B cell (primary cell): ENCODE results near the gene OTULINL. TPM values are rescaled to one million over a fixed set of nuclear protein-coding genes. Genes with fewer than 3 reads are reported as not detected.

ENCODE experiments used
- ATAC-seq: fragments of 200-7000 bp; cut with Tn5 transposase; one replicate; pipeline ENCODE4 v1.10.0; 2021; ENCODE audit warnings: low read depth, mild to moderate bottlenecking, moderate number of reproducible peaks, moderate library complexity
- CTCF ChIA-PET: fragments of 350-600 bp; sonication (Branson Sonifier 250); formaldehyde crosslinking; loops from one replicate; lab custom pipeline; 2021; ENCODE audit warnings: antibody characterized with exemption, inconsistent platforms; lab: Charles Lee
- POLR2A ChIA-PET: fragments of 350-600 bp; sonication (Branson Sonifier 250); formaldehyde crosslinking; loops from one replicate; lab custom pipeline; 2021; ENCODE audit warnings: antibody characterized with exemption; lab: Charles Lee
- DNase-seq: peaks from one replicate; pipeline ENCODE4 v3.0.0; 2013
- H2AFZ ChIP-seq: 2 replicates; pipeline ENCODE4 v1.6.1; 2012; ENCODE audit warnings: mild to moderate bottlenecking, low read depth, low read length; ENCODE audit not compliant: insufficient read depth, poor library complexity, severe bottlenecking
- H3K27ac ChIP-seq, 2 donors: 1 replicate in 1 of 2; 2 replicates in 1 of 2; pipeline ENCODE4 v1.5.1; 2012 to 2013; ENCODE audit warnings: low read length in 2 of 2, mild to moderate bottlenecking in 2 of 2, moderate library complexity in 1 of 2
- H3K27me3 ChIP-seq, 4 experiments: fragments of 200-600 bp in 1 of 4; sonication (generic) in 1 of 4; replicated peaks in 1 of 4; 1 replicate in 2 of 4; 2 replicates in 2 of 4; pipeline versions ENCODE4 v1.6.1 to v1.7.0; 2013 to 2016; ENCODE audit warnings: low read length in 3 of 4, mild to moderate bottlenecking in 2 of 4, mixed read lengths in 1 of 4, moderate library complexity in 1 of 4; ENCODE audit not compliant: insufficient read depth in 4 of 4, control insufficient read depth in 3 of 4; ENCODE audit errors: control extremely low read depth in 1 of 4
- H3K36me3 ChIP-seq, 2 experiments: replicated peaks in 1 of 2; 1 replicate in 1 of 2; 2 replicates in 1 of 2; pipeline versions ENCODE4 v1.6.1 to v1.7.1; 2013; ENCODE audit warnings: low read length in 1 of 2; ENCODE audit not compliant: insufficient read depth in 2 of 2, control insufficient read depth in 1 of 2; ENCODE audit errors: control extremely low read depth in 1 of 2, extremely low read depth in 1 of 2
- H3K4me1 ChIP-seq, 2 donors: fragments of 200-600 bp in 1 of 2; sonication (generic) in 1 of 2; 1 replicate in 1 of 2; 2 replicates in 1 of 2; pipeline versions ENCODE4 v1.5.1 to v1.6.1; 2013 to 2017; ENCODE audit warnings: low read length in 2 of 2; ENCODE audit not compliant: control insufficient read depth in 2 of 2, insufficient read depth in 2 of 2
- H3K4me2 ChIP-seq: replicated peaks from 2 replicates; pipeline ENCODE3; 2012; ENCODE audit warnings: mild to moderate bottlenecking, low read depth, low read length; ENCODE audit not compliant: poor library complexity, severe bottlenecking
- H3K4me3 ChIP-seq, 5 experiments: fragments of 200-600 bp in 1 of 5; sonication (generic) in 1 of 5; 1 replicate in 3 of 5; 2 replicates in 2 of 5; pipeline versions ENCODE4 v1.5.1 to v1.7.0; 2011 to 2016; ENCODE audit warnings: low read length in 4 of 5, mild to moderate bottlenecking in 4 of 5, low read depth in 2 of 5, control low read depth in 1 of 5, moderate library complexity in 1 of 5; ENCODE audit not compliant: insufficient read depth in 1 of 5; ENCODE audit errors: control extremely low read depth in 1 of 5, extremely low read depth in 1 of 5
- H3K79me2 ChIP-seq: fragments of 200-600 bp; sonication (generic); one replicate; pipeline ENCODE4 v1.6.0; 2016; ENCODE audit warnings: low read length; ENCODE audit not compliant: control insufficient read depth, insufficient read depth
- H3K9ac ChIP-seq: fragments of 200-600 bp; sonication (generic); 2 replicates; pipeline ENCODE4 v1.6.1; 2017; ENCODE audit warnings: mild to moderate bottlenecking, low read length, moderate library complexity
- H3K9me3 ChIP-seq, 3 donors: one replicate each; pipeline versions ENCODE4 v1.6.1 to v1.7.1; 2013; ENCODE audit warnings: low read length in 2 of 3; ENCODE audit not compliant: control insufficient read depth in 2 of 3, insufficient read depth in 1 of 3; ENCODE audit errors: control extremely low read depth in 1 of 3
- H4K20me1 ChIP-seq: 2 replicates; pipeline ENCODE4 v1.6.0; 2012; ENCODE audit warnings: mild to moderate bottlenecking, low read length; ENCODE audit not compliant: insufficient read depth, control insufficient read depth, poor library complexity, severe bottlenecking
- H3K27ac Mint-ChIP-seq: one replicate; pipeline ENCODE4 v1.8.0; 2021; ENCODE audit warnings: mixed read lengths
- H3K27me3 Mint-ChIP-seq: one replicate; pipeline ENCODE4 v1.8.0; 2021; ENCODE audit warnings: mixed read lengths
- H3K4me1 Mint-ChIP-seq: one replicate; pipeline ENCODE4 v1.8.0; 2021; ENCODE audit warnings: mixed read lengths
- H3K4me3 Mint-ChIP-seq: one replicate; pipeline ENCODE4 v1.8.0; 2021; ENCODE audit warnings: mixed read lengths
- H3K9me3 Mint-ChIP-seq: one replicate; pipeline ENCODE4 v1.8.0; 2022; ENCODE audit warnings: mixed read lengths; ENCODE audit not compliant: insufficient read depth
- EZH2 ChIP-seq: IDR thresholded peaks from 2 replicates; pipeline ENCODE4 v1.6.1; 2012; ENCODE audit warnings: borderline replicate concordance, low read depth, mild to moderate bottlenecking, moderate library complexity, low read length; ENCODE audit not compliant: insufficient read depth, poor library complexity, severe bottlenecking
- WGBS: methylation state at CpG from one replicate; pipeline ENCODE4 v1.1.5; 2013; ENCODE audit warnings: missing lambda C conversion rate; ENCODE audit not compliant: insufficient coverage; 5-methylcytosine and 5-hydroxymethylcytosine counted together
- intact Hi-C: fragments of 100-400 bp; cut with micrococcal nuclease; formaldehyde crosslinking; loops from one replicate; pipeline ENCODE4 v1.10.0; 2022
- polyA plus RNA-seq: library from polyadenylated mRNA; depleted of rRNA; stranded (reverse); fragments of >200 nt; gene quantifications from 2 replicates; pipeline ENCODE4 v1.2.3, GENCODE V29; 2012
- total RNA-seq, 2 donors: library from RNA; stranded (reverse); fragments of 120-200 nt in 1 of 2; gene quantifications; 1 replicate in 1 of 2; 2 replicates in 1 of 2; pipeline versions ENCODE4 v1.2.3 to v1.2.4, GENCODE V29; 2013 to 2022
- TF ChIP-seq, protein P1 (sequence below): fragments of 200-600 bp; IDR thresholded peaks from one replicate; pipeline ENCODE4 v1.8.0; 2022; ENCODE audit warnings: antibody characterized with exemption, mild to moderate bottlenecking

The OTULINL gene
- total and polyA plus RNA-seq, 2 donors (not counting 1 experiment from before 2014, with no cell fraction given): 0.33 to 0.81 TPM

- no peaks in the 10 kb centered on the region for H3K9me3 Mint-ChIP-seq
These were observed 7.5 kb upstream of the OTULINL start for GRCh38 chr5:14574096-14574495.

GRCh38 chr5:14574891-14575508, 6.6 kb upstream of the OTULINL start:
- H3K79me2 ChIP-seq: no peaks in the 10 kb centered on the region
- no peak overlapping the region for H3K27ac ChIP-seq
- H3K9me3 ChIP-seq: peaks cover 0 to 4% (median 0%) of the 10 kb centered on the region in 3 donors
- no peaks in the 10 kb centered on the region for H3K36me3 ChIP-seq
- POLR2A ChIA-PET: no interaction called here
- H2AFZ ChIP-seq: no peak overlapping the region
- no peaks in the 10 kb centered on the region for H4K20me1 ChIP-seq
- H3K4me3 Mint-ChIP-seq: no peak overlapping the region
- H3K4me2 ChIP-seq: no peak overlapping the region
- WGBS: 100% methylated on average over 1 of the region's 2 CpGs
- DNase-seq (no peak), ATAC-seq (no peak)
- no peaks in the 10 kb centered on the region for H3K4me1 ChIP-seq
- no peak overlapping the region for H3K4me3 ChIP-seq
- TF ChIP-seq, protein P1, sequence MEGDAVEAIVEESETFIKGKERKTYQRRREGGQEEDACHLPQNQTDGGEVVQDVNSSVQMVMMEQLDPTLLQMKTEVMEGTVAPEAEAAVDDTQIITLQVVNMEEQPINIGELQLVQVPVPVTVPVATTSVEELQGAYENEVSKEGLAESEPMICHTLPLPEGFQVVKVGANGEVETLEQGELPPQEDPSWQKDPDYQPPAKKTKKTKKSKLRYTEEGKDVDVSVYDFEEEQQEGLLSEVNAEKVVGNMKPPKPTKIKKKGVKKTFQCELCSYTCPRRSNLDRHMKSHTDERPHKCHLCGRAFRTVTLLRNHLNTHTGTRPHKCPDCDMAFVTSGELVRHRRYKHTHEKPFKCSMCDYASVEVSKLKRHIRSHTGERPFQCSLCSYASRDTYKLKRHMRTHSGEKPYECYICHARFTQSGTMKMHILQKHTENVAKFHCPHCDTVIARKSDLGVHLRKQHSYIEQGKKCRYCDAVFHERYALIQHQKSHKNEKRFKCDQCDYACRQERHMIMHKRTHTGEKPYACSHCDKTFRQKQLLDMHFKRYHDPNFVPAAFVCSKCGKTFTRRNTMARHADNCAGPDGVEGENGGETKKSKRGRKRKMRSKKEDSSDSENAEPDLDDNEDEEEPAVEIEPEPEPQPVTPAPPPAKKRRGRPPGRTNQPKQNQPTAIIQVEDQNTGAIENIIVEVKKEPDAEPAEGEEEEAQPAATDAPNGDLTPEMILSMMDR: no peak
- no peak for TF ChIP-seq EZH2
- H3K9ac ChIP-seq: no peak overlapping the region
- peaks cover 29% of the 10 kb centered on the region for H3K27me3 Mint-ChIP-seq
- H3K4me1 Mint-ChIP-seq: peaks cover 2% of the 10 kb centered on the region
- intact Hi-C loops: no loop called here
- no peaks in the 10 kb centered on the region for H3K9me3 Mint-ChIP-seq
- H3K27ac Mint-ChIP-seq: no peak overlapping the region
- CTCF ChIA-PET: no interaction called here
- peaks cover 0 to 18% (median 4%) of the 10 kb centered on the region in 4 experiments for H3K27me3 ChIP-seq

More at GRCh38 chr5:14574096-14574495, 7.5 kb upstream of the OTULINL start:
- no peak overlapping the region for H2AFZ ChIP-seq
- peaks cover 23% of the 10 kb centered on the region for H3K27me3 Mint-ChIP-seq
- no peak overlapping the region for H3K4me2 ChIP-seq
- ATAC-seq (no peak), DNase-seq (no peak)
- 7% methylated on average over 3 of the region's 3 CpGs for WGBS
- H3K9me3 ChIP-seq: peaks cover 0 to 4% (median 0%) of the 10 kb centered on the region in 3 donors
- ChIA-PET POLR2A (no interaction called here), CTCF (no interaction called here)
- H3K4me1 Mint-ChIP-seq: peaks cover 2% of the 10 kb centered on the region
- H4K20me1 ChIP-seq: no peaks in the 10 kb centered on the region
- intact Hi-C loops: no loop called here
- H3K36me3 ChIP-seq: no peaks in the 10 kb centered on the region
- no peak overlapping the region for H3K4me3 Mint-ChIP-seq
- no peak overlapping the region for H3K27ac ChIP-seq
- H3K27me3 ChIP-seq: peaks cover 0 to 12% (median 0%) of the 10 kb centered on the region in 4 experiments
- no peak overlapping the region for H3K4me3 ChIP-seq
- H3K4me1 ChIP-seq: no peaks in the 10 kb centered on the region
- H3K9ac ChIP-seq: no peak overlapping the region
- no peak overlapping the region for H3K27ac Mint-ChIP-seq
- H3K79me2 ChIP-seq: no peaks in the 10 kb centered on the region
- TF ChIP-seq, protein P1: no peak
- TF ChIP-seq EZH2: no peak
